ENCODE measurements around the gene SDE2. TPM values are rescaled to one million over a fixed set of nuclear protein-coding genes. Genes with fewer than 3 reads are reported as not detected.

The SDE2 gene
- total and polyA plus RNA-seq, 2 of the 8 experiments (the other 6 are each of a cell fraction or from before 2014, with no cell fraction given) = 8.5 to 16.7 TPM

GRCh38 chr1:225973158-225973557 is 26.0 kb downstream of the SDE2 start:
- no peak overlapping the region for H4K5ac ChIP-seq (ENCODE audit: insufficient read length, low read depth, low read length)
- H3K56ac ChIP-seq (replicated peaks; ENCODE audit: insufficient read length, low read depth, low read length) = no peak overlapping the region
- no peak overlapping the region for H3K4me3 ChIP-seq (ENCODE audit: extremely low read depth in 1 of 4, insufficient read depth in 2 of 4, low read depth in 3 of 4, low read length in 4 of 4)
- DNase-seq (ENCODE audit: low read depth in 1 of 2, low spot score in 2 of 2) = no peak
- no peak for FAIRE-seq
- no peak overlapping the region for H2AFZ ChIP-seq (ENCODE audit: low read length)
- CTCF ChIA-PET (ENCODE audit: partially characterized antibody) = interaction anchor here (0.6 to 7.1 kb wide), 15 partner anchors 12 to 505 kb away, joined by 3 to 86 read pairs (median 4); partner anchors contain the start of gene SRP9
- no peaks in the 10 kb centered on the region for H3K9me3 ChIP-seq (ENCODE audit: insufficient read depth in 2 of 2, low read depth in 1 of 2, low read length in 1 of 2)
- H3K36me3 ChIP-seq (ENCODE audit: control insufficient read depth in 2 of 4, insufficient read depth in 4 of 4, low read length in 3 of 4) = no peaks in the 10 kb centered on the region
- no peaks in the 10 kb centered on the region for H3K79me2 ChIP-seq (ENCODE audit: control insufficient read depth in 1 of 2, insufficient read depth in 2 of 2, low read length in 2 of 2)
- H3K79me1 ChIP-seq (ENCODE audit: low read depth, low read length) = no peaks in the 10 kb centered on the region
- no peaks in the 10 kb centered on the region; the same call in 1 of the 2 replicates for H3K23me2 ChIP-seq (ENCODE audit: low read depth, low read length)
- no peak overlapping the region for H3K27ac ChIP-seq (ENCODE audit: low read depth, low read length)
- no peak overlapping the region for H2BK5ac ChIP-seq (ENCODE audit: low read depth, low read length)
- H2AK5ac ChIP-seq (ENCODE audit: low read depth, low read length) = no peak overlapping the region
- no peak overlapping the region for H3K23ac ChIP-seq (ENCODE audit: insufficient read length)
- no peak overlapping the region for H4K91ac ChIP-seq (replicated peaks; ENCODE audit: insufficient read length, low read length)
- no peak overlapping the region for H2BK15ac ChIP-seq (ENCODE audit: low read length)
- H3K4me2 ChIP-seq (ENCODE audit: insufficient read depth in 1 of 2, low read depth in 2 of 2, low read length in 2 of 2) = no peak overlapping the region
- no peak overlapping the region for H3K9ac ChIP-seq (replicated peaks in 1 of 4; ENCODE audit: extremely low read depth in 1 of 4, low read depth in 3 of 4, low read length in 3 of 4)
- no peaks in the 10 kb centered on the region for H4K20me1 ChIP-seq (replicated peaks in 1 of 2; ENCODE audit: control insufficient read depth in 1 of 2, insufficient read depth in 2 of 2, low read length in 2 of 2)
- TF ChIP-seq SIX5 (IDR thresholded peaks at IDR 0.05; ENCODE audit: low read depth, low read length) (no peak), CTBP2 (IDR thresholded peaks at IDR 0.05; ENCODE audit: borderline replicate concordance, insufficient read depth, insufficient read length, low read length) (no peak), CTCF (IDR thresholded peaks at IDR 0.05; ENCODE audit: control extremely low read depth in 1 of 3, insufficient read depth in 1 of 3, low read depth in 1 of 3, low read length in 3 of 3) (no peak), CHD1 (IDR thresholded peaks at IDR 0.05; ENCODE audit: low read depth, low read length) (no peak), MAX (IDR thresholded peaks at IDR 0.05) (no peak), PHF8 (conservative IDR thresholded peaks at IDR 0.05; ENCODE audit: low read depth, low read length) (no peak), GABPA (IDR thresholded peaks at IDR 0.05; ENCODE audit: borderline replicate concordance, insufficient read depth, low read length) (no peak), GTF2F1 (IDR thresholded peaks at IDR 0.05; ENCODE audit: borderline replicate concordance, low read depth, low read length) (no peak), TBP (IDR thresholded peaks at IDR 0.05; ENCODE audit: low read depth, low read length) (no peak), FOSL1 (IDR thresholded peaks at IDR 0.05; ENCODE audit: insufficient read depth, low read depth, low read length) (no peak), KDM4A (IDR thresholded peaks at IDR 0.05; ENCODE audit: low read depth, low read length, severe bottlenecking) (no peak)
- H3K27me3 ChIP-seq (replicated peaks in 1 of 4; ENCODE audit: control insufficient read depth in 3 of 4, extremely low read depth in 1 of 4, insufficient read depth in 3 of 4, low read length in 3 of 4) = no peaks in the 10 kb centered on the region
- 85% methylated on average over 5 of the region's 5 CpGs; no CpG with 5 or more reads in 1 of the 2 experiments for WGBS, 2 experiments (ENCODE audit: extremely low coverage in 1 of 2, insufficient coverage in 1 of 2, insufficient read length in 1 of 2, insufficient replicate concordance in 2 of 2, low coverage in 1 of 2, low lambda C conversion rate in 2 of 2, missing lambda C conversion rate in 1 of 2)
- H2BK120ac ChIP-seq (replicated peaks; ENCODE audit: low read depth, low read length) = no peak overlapping the region
- no peaks in the 10 kb centered on the region for H3K4me1 ChIP-seq (replicated peaks in 1 of 4; ENCODE audit: control insufficient read depth in 3 of 4, insufficient read depth in 4 of 4, low read length in 3 of 4)
- H3K18ac ChIP-seq (ENCODE audit: extremely low read depth, low read length) = no peak overlapping the region
- no peak overlapping the region for H3K4ac ChIP-seq (replicated peaks; ENCODE audit: insufficient read length, low read depth, low read length)
- H2BK12ac ChIP-seq (ENCODE audit: low read depth, low read length) = no peak overlapping the region
- H4K8ac ChIP-seq (ENCODE audit: extremely low read depth, insufficient read depth, low read length) = no peak overlapping the region; the same call in 1 of the 2 replicates
- POLR2A ChIA-PET (ENCODE audit: partially characterized antibody) = interaction anchor here (0.6 to 2.2 kb wide), 8 partner anchors 11 to 59 kb away, joined by 3 to 5 read pairs (median 3); partner anchors contain the start of gene SDE2
- no peak overlapping the region for H2BK20ac ChIP-seq (ENCODE audit: low read length)
- no peak overlapping the region for H3K14ac ChIP-seq (ENCODE audit: insufficient read length)

Measured in H1 (cell line).